RWPE1 (cell line): ENCODE results near the gene APOL2.

Experiments
- CTCF ChIA-PET: fragments of 350-600 bp; sonication (Branson Sonifier 250); formaldehyde crosslinking; extraction: SDS; loops from one replicate; lab custom pipeline; 2021; lab: Yijun Ruan, JAX
- POLR2A ChIA-PET: fragments of 400-600 bp; formaldehyde crosslinking; extraction: SDS; loops from one replicate; lab custom pipeline; 2020; ENCODE audit warnings: antibody characterized with exemption; ENCODE audit not compliant: low non-redundant PET; lab: Yijun Ruan, JAX
- DNase-seq: peaks from one replicate; pipeline ENCODE4 v3.0.0; 2012; ENCODE audit warnings: low spot score
- H3K27ac ChIP-seq: fragments of 450-650 bp; 2 replicates; pipeline ENCODE4 v1.5.1; 2017
- TF ChIP-seq, protein P1 (sequence below): fragments of 450-650 bp; conservative IDR thresholded peaks from 2 replicates; pipeline ENCODE4 v1.5.1; 2017; ENCODE audit warnings: low read depth, mild to moderate bottlenecking

APOL2 gene

GRCh38 chr22:36246718-36247117 lies 7.4 kb upstream of the APOL2 start:
- ChIA-PET CTCF (no interaction called here), POLR2A (no interaction called here)
- TF ChIP-seq, protein P1, sequence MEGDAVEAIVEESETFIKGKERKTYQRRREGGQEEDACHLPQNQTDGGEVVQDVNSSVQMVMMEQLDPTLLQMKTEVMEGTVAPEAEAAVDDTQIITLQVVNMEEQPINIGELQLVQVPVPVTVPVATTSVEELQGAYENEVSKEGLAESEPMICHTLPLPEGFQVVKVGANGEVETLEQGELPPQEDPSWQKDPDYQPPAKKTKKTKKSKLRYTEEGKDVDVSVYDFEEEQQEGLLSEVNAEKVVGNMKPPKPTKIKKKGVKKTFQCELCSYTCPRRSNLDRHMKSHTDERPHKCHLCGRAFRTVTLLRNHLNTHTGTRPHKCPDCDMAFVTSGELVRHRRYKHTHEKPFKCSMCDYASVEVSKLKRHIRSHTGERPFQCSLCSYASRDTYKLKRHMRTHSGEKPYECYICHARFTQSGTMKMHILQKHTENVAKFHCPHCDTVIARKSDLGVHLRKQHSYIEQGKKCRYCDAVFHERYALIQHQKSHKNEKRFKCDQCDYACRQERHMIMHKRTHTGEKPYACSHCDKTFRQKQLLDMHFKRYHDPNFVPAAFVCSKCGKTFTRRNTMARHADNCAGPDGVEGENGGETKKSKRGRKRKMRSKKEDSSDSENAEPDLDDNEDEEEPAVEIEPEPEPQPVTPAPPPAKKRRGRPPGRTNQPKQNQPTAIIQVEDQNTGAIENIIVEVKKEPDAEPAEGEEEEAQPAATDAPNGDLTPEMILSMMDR, result no peak
- H3K27ac ChIP-seq, result no peak overlapping the region
- no peak for DNase-seq

GRCh38 chr22:36245805-36246356 lies 6.6 kb upstream of the APOL2 start:
- POLR2A ChIA-PET, result no interaction called here
- CTCF ChIA-PET, result no interaction called here
- H3K27ac ChIP-seq, result no peak overlapping the region
- TF ChIP-seq, protein P1, result no peak
- DNase-seq, result no peak

GRCh38 chr22:36244522-36245391 lies 5.4 kb upstream of the APOL2 start:
- no peak for DNase-seq
- ChIA-PET CTCF (no interaction called here), POLR2A (no interaction called here)
- H3K27ac ChIP-seq, result no peak overlapping the region
- TF ChIP-seq, protein P1, result no peak

DNA sequence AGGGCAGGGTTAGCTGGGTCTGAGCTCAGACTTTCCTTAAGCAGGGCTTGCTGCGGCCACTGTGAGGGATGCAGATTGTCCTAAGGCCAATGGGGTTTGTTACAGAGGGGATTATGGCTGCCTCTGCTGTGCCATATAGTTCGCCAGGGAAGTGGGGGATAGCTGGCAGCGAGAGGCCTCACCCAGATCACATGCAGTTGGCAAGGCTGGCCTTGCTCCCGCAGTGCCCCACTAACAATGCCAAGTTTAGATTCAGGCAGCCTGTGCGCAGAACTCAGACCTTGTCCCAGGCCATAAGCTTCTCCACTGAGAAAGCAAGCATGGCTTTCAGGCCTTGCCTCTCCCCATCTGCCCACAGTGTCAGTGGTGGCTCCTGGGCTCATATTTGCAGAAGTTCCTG lies 4.7 kb upstream of the APOL2 start:
- ChIA-PET POLR2A (no interaction called here), CTCF (interaction anchor here (0.6 to 0.8 kb wide), 2 partner anchors 103 to 893 kb away, joined by 3 read pairs; no protein-coding TSS in a partner anchor)
- no peak overlapping the region for H3K27ac ChIP-seq
- TF ChIP-seq, protein P1, result no peak
- no peak for DNase-seq

DNA sequence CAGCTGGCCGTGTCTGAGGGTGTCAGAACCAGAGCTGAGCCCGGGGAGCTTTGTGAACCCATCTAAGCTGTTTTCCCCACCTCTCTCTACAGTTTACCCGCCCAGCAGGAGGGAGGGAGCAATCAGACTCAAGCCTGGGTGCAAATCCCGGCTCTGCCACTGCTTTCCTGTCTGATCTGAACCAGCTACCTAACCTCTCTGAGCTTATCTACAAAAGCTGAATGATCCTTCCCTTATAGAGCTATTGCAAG lies 252 bp downstream of the APOL2 start:
- POLR2A ChIA-PET, result no interaction called here
- no peak for DNase-seq
- CTCF ChIA-PET, result interaction anchor here (0.5 to 1.2 kb wide), 4 partner anchors 13 to 76 kb away, joined by 3 to 4 read pairs (median 3); partner anchors contain the start of gene APOL1

GRCh38 chr22:36238373-36239149 lies 766 bp downstream of the APOL2 start:
- H3K27ac ChIP-seq, result peak overlapping the region; percentile 89
- DNase-seq, result no peak
- POLR2A ChIA-PET, result no interaction called here
- CTCF ChIA-PET, result interaction anchor here (0.5 to 1.2 kb wide), 5 partner anchors 14 to 76 kb away, joined by 3 to 4 read pairs (median 3); partner anchors contain the start of gene APOL1
- TF ChIP-seq, protein P1, result no peak

More for the DNA sequence above, 252 bp downstream of the APOL2 start:
- peak overlapping the region; percentile 89 for H3K27ac ChIP-seq
- TF ChIP-seq, protein P1, result no peak
